GM23248 (cell line): ENCODE data around the gene ACAP2.

ENCODE experiments used
- EZH2 ChIP-seq: fragments of 200-600 bp; sonication (generic); IDR thresholded peaks from 2 replicates; pipeline ENCODE4 v1.6.1; 2018; ENCODE audit warnings: antibody characterized with exemption, mild to moderate bottlenecking; ENCODE audit not compliant: insufficient read depth, poor library complexity, severe bottlenecking
- EZH2phosphoT487 ChIP-seq: fragments of 200-600 bp; sonication (generic); IDR thresholded peaks from 2 replicates; pipeline ENCODE4 v1.6.1; 2018; ENCODE audit warnings: antibody characterized with exemption, moderate library complexity, mild to moderate bottlenecking, low read depth; ENCODE audit not compliant: insufficient read depth

GRCh38 chr3:195227871-195228270, 214.9 kb downstream of the ACAP2 start:
- TF ChIP-seq EZH2 (no peak), EZH2phosphoT487 (no peak)
